Spleen (tissue), 7 donors: ENCODE results near the gene TEX28.
"Not testable (repeated sequence)": the region's sequence is repeated elsewhere in the genome, so short reads cannot be mapped to it uniquely, and the experiment has no call there.

Source experiments
- CTCF ChIP-seq, 11 experiments: fragments of 200-600 bp in 7 of 11; fragments of 450-650 bp in 4 of 11; sonication (generic) in 4 of 11; IDR thresholded peaks in 8 of 11; conservative IDR thresholded peaks in 3 of 11; 1 replicate in 7 of 11; 2 replicates in 4 of 11; pipeline versions ENCODE4 v1.4.0 to v1.8.0; 2016 to 2021; ENCODE audit warnings: antibody characterized with exemption in 11 of 11, inconsistent platforms in 4 of 11, mild to moderate bottlenecking in 1 of 11
- POLR2A ChIP-seq, 3 donors: fragments of 450-650 bp; IDR thresholded peaks; one replicate each; pipeline ENCODE4 v1.5.1; 2017; ENCODE audit warnings: antibody characterized with exemption in 3 of 3, mild to moderate bottlenecking in 1 of 3
- POLR2AphosphoS5 ChIP-seq, 3 donors: sonication (generic); formaldehyde crosslinking; IDR thresholded peaks; one replicate each; pipeline ENCODE4 v1.5.1; 2017; ENCODE audit warnings: antibody characterized with exemption in 3 of 3
- donor health status: DM: no; HTN: no; CAD: no; lungs with moderate emphysema.
- donor health status: DM: no; HTN: no; CAD: no.
- donor health status: DM: no; HTN: no; CAD: no.

GRCh38 chrX:154233620-154234019, 61.3 kb downstream of the TEX28 start:
- not testable (repeated sequence) for TF ChIP-seq POLR2A (IDR thresholded peaks at IDR 0.05); CTCF (IDR thresholded peaks at IDR 0.05 in 8 of 11, conservative IDR thresholded peaks at IDR 0.05 in 3 of 11); POLR2AphosphoS5 (IDR thresholded peaks at IDR 0.05)
